Mesodermal cell (in vitro differentiated cells): ENCODE results near the gene GABRA6.

Experiments
- H3K27ac ChIP-seq: 2 replicates; pipeline ENCODE4 v1.7.0; 2013; ENCODE audit warnings: mild to moderate bottlenecking, low read depth, low read length, moderate library complexity; ENCODE audit not compliant: severe bottlenecking
- H3K36me3 ChIP-seq: 2 replicates; pipeline ENCODE4 v1.7.1; 2013; ENCODE audit warnings: mild to moderate bottlenecking, low read length, moderate library complexity; ENCODE audit not compliant: control insufficient read depth, insufficient read depth
- H3K4me1 ChIP-seq: one replicate; pipeline ENCODE4 v1.7.1; 2013; ENCODE audit warnings: mild to moderate bottlenecking, low read length; ENCODE audit not compliant: insufficient read depth, control insufficient read depth, poor library complexity, severe bottlenecking
- H3K4me3 ChIP-seq: 2 replicates; pipeline ENCODE4 v1.7.0; 2013; ENCODE audit warnings: low read length, control low read depth, mild to moderate bottlenecking; ENCODE audit not compliant: insufficient read depth, poor library complexity, severe bottlenecking; ENCODE audit errors: extremely low read depth
- H3K9me3 ChIP-seq: 2 replicates; pipeline ENCODE4 v1.7.1; 2013; ENCODE audit warnings: mild to moderate bottlenecking, low read length, moderate library complexity; ENCODE audit not compliant: control insufficient read depth
- WGBS, 2 experiments: methylation state at CpG; one replicate each; pipeline ENCODE4 v1.1.5; 2013; ENCODE audit warnings: missing lambda C conversion rate in 2 of 2; ENCODE audit not compliant: insufficient coverage in 2 of 2; 5-methylcytosine and 5-hydroxymethylcytosine counted together

The GABRA6 gene

DNA sequence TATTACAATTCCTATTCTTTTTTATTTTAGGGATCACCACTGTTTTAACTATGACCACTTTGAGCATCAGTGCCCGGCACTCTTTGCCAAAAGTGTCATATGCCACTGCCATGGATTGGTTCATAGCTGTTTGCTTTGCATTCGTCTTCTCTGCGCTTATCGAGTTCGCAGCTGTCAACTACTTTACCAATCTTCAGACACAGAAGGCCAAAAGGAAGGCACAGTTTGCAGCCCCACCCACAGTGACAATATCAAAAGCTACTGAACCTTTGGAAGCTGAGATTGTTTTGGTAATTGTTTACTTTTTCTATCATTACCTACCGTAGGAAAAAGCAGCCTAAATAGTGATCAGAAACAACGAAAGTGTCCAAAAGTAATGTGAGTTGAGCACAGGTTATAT lies 6.4 kb downstream of the GABRA6 start:
- H3K4me1 ChIP-seq = no peaks in the 10 kb centered on the region
- 73 to 100% methylated on average over 1 to 2 of the region's 7 CpGs for WGBS, 2 experiments
- no peak overlapping the region for H3K4me3 ChIP-seq
- no peaks in the 10 kb centered on the region for H3K9me3 ChIP-seq
- H3K36me3 ChIP-seq = no peaks in the 10 kb centered on the region
- H3K27ac ChIP-seq = no peak overlapping the region

DNA sequence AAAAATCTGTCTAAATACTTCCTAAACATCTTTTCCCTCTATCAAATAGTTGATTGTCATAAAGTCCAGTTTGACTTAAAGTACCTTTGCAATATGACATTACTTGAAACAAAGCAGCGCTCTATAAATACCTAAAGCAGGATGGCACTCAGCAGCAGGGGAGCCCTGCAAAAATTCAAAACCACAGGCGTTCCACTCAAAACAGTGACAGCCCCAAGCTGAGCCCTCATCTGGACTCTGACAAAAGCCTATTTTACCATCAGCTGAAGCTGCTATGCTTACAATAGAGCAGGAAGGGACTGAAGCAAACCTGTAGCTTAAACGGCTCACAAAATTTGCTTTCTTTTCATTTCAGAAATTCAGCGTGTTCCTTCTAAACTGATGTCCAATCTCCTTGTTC lies 11.5 kb downstream of the GABRA6 start:
- 60 to 65% methylated on average over 4 of the region's 4 CpGs for WGBS, 2 experiments

GRCh38 chr5:161700065-161700464 lies 14.5 kb downstream of the GABRA6 start:
- no peak overlapping the region for H3K27ac ChIP-seq
- no peaks in the 10 kb centered on the region for H3K36me3 ChIP-seq
- no peaks in the 10 kb centered on the region for H3K9me3 ChIP-seq
- 79 to 92% methylated on average over 4 of the region's 4 CpGs for WGBS, 2 experiments
- H3K4me3 ChIP-seq = no peak overlapping the region
- H3K4me1 ChIP-seq = peaks cover 8% of the 10 kb centered on the region

More for the DNA sequence above, 11.5 kb downstream of the GABRA6 start:
- no peak overlapping the region for H3K4me3 ChIP-seq
- no peaks in the 10 kb centered on the region for H3K9me3 ChIP-seq
- H3K4me1 ChIP-seq = peaks cover 8% of the 10 kb centered on the region
- no peaks in the 10 kb centered on the region for H3K36me3 ChIP-seq
- H3K27ac ChIP-seq = no peak overlapping the region

DNA sequence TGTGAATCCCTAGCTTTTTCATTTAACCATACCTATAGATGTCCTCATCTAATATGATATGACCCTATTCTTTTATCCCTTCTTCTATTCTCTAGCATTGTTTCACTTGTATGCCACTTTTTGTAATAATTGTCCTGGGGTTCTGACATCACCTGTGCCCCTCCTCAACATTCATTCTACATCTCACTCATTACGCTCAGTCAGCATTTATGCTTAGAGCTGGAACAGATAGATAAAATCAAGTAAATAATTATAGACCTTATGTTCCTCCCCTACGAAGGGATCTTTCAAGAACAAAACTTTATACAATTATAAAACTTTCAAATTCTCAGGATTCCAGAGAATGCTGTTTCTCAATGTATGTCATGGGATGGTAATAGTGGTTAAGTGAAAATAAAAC lies 18.0 kb downstream of the GABRA6 start:
- WGBS, 2 experiments = no CpG with 5 or more reads among the region's 2 CpGs
- no peaks in the 10 kb centered on the region for H3K36me3 ChIP-seq

DNA sequence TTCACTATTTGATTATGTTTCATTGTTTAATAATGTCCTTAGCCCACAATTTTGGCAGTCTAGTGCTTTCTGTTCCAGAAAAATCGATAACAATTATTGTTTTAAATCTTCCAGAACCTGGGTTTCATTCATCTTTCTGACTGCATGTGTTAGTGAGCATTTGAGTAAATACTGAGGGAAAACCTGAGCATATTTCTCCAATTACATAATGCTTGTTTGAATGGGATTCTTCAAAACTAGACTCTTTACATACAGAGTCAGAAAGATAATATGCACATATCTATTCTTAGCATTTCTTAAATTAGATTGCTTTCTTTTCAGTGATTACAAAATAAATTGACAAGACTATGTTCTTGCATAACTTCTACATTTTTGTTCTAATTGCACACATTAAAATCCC lies 21.9 kb downstream of the GABRA6 start:
- H3K27ac ChIP-seq = no peak overlapping the region
- no peaks in the 10 kb centered on the region for H3K4me1 ChIP-seq
- no peaks in the 10 kb centered on the region for H3K36me3 ChIP-seq
- no peaks in the 10 kb centered on the region for H3K9me3 ChIP-seq
- H3K4me3 ChIP-seq = no peak overlapping the region
- WGBS, 2 experiments = no CpG with 5 or more reads among the region's 1 CpG

More for the DNA sequence above, 18.0 kb downstream of the GABRA6 start:
- H3K9me3 ChIP-seq = no peaks in the 10 kb centered on the region
- peaks cover 8% of the 10 kb centered on the region for H3K4me1 ChIP-seq
- no peak overlapping the region for H3K4me3 ChIP-seq
- no peak overlapping the region for H3K27ac ChIP-seq

- Histone ChIP-seq H3K4me1 (no peaks in the 10 kb centered on the region), H3K9me3 (no peaks in the 10 kb centered on the region), H3K36me3 (no peaks in the 10 kb centered on the region), H3K4me3 (no peak overlapping the region), H3K27ac (no peak overlapping the region)
- whole genome bisulfite sequencing, 2 experiments = no CpG with 5 or more reads among the region's 5 CpGs
These were observed 23.7 kb downstream of the GABRA6 start for GRCh38 chr5:161709239-161709638.

- Histone ChIP-seq H3K27ac (no peak overlapping the region), H3K9me3 (no peaks in the 10 kb centered on the region), H3K4me3 (no peak overlapping the region), H3K36me3 (no peaks in the 10 kb centered on the region), H3K4me1 (no peaks in the 10 kb centered on the region)
- 67% methylated on average over 1 of the region's 2 CpGs; no CpG with 5 or more reads in 1 of the 2 experiments for WGBS, 2 experiments
These were observed 27.5 kb downstream of the GABRA6 start for GRCh38 chr5:161713042-161713441.

DNA sequence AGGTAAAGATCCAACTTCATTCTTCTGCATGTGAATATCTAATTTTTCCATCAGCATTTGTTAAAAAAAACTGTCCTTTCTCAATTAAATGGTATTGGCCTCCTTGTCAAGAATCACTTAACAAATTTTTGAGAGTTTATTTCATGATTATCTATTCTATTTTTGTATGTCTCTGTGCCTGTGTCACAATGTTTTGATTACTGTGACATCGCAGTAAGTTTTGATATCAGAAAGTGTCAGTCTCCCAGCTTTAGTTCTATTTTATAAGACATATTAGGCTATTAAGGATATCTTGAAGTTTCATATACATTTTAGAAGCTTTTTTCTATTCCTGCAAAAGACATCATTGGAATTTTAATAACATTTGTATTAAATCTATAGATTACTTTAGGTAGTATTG lies 33.6 kb downstream of the GABRA6 start:
- no CpG with 5 or more reads among the region's 1 CpG for WGBS, 2 experiments
- Histone ChIP-seq H3K4me3 (no peak overlapping the region), H3K27ac (no peak overlapping the region), H3K36me3 (no peaks in the 10 kb centered on the region), H3K4me1 (no peaks in the 10 kb centered on the region), H3K9me3 (no peaks in the 10 kb centered on the region)

- H3K4me3 ChIP-seq = no peak overlapping the region
- no peaks in the 10 kb centered on the region for H3K36me3 ChIP-seq
- H3K27ac ChIP-seq = no peak overlapping the region
- H3K4me1 ChIP-seq = no peaks in the 10 kb centered on the region
- no peaks in the 10 kb centered on the region for H3K9me3 ChIP-seq
These were observed 34.9 kb downstream of the GABRA6 start for GRCh38 chr5:161720460-161720859.

DNA sequence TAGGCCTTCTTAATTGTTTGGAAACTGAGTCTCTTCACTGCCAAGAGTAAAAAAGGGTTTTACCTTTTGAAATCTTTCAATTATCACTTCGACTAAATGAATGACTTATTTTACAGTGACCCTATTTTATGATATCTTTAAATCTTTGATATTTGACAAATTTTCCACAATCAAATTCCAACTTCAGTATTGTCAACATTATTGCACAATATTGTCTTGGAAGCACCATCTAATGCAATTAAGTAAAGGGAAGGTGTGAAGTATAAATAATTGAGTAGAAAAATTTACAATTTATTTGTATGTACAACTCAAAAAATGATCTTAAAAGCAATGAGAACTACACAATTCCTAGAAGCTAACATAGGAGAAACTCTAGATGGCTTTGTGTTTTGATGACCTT lies 49.2 kb downstream of the GABRA6 start:
- no CpG with 5 or more reads among the region's 1 CpG for WGBS, 2 experiments
- no peak overlapping the region for H3K4me3 ChIP-seq
- no peak overlapping the region for H3K27ac ChIP-seq
- H3K4me1 ChIP-seq = no peaks in the 10 kb centered on the region
- no peaks in the 10 kb centered on the region for H3K9me3 ChIP-seq
- no peaks in the 10 kb centered on the region for H3K36me3 ChIP-seq

DNA sequence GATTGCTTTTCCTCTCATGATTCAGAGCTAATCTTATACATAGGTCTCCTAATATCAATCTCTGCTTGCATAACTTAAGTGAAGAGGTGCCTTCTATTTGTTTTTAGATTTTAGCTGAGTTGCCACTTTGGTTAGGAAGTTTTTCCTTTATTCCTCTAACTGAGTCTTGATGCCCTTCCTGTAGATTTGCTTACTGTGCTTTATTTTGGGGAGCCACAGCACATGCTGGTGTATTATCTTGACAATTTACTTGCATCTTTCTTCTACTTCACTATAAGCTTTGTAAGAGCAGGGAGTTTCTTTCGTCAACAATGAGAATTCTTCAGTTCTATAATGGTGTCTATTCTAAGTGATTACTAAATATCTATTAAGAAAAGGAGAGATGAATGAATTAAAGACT lies 54.9 kb downstream of the GABRA6 start:
- no CpG with 5 or more reads among the region's 1 CpG for WGBS, 2 experiments
- no peak overlapping the region for H3K27ac ChIP-seq
- no peaks in the 10 kb centered on the region for H3K9me3 ChIP-seq
- no peaks in the 10 kb centered on the region for H3K36me3 ChIP-seq
- H3K4me1 ChIP-seq = no peaks in the 10 kb centered on the region
- no peak overlapping the region for H3K4me3 ChIP-seq

GRCh38 chr5:161744276-161744675 lies 58.8 kb downstream of the GABRA6 start:
- WGBS, 2 experiments = no CpG with 5 or more reads among the region's 2 CpGs
- Histone ChIP-seq H3K27ac (no peak overlapping the region), H3K36me3 (no peaks in the 10 kb centered on the region), H3K4me1 (no peaks in the 10 kb centered on the region), H3K4me3 (no peak overlapping the region), H3K9me3 (no peaks in the 10 kb centered on the region)
